ENCODE results near the gene RSPH6A.
"Not testable (repeated sequence)": the region's sequence is repeated elsewhere in the genome, so short reads cannot be mapped to it uniquely, and the experiment has no call there.

Gene RSPH6A

DNA sequence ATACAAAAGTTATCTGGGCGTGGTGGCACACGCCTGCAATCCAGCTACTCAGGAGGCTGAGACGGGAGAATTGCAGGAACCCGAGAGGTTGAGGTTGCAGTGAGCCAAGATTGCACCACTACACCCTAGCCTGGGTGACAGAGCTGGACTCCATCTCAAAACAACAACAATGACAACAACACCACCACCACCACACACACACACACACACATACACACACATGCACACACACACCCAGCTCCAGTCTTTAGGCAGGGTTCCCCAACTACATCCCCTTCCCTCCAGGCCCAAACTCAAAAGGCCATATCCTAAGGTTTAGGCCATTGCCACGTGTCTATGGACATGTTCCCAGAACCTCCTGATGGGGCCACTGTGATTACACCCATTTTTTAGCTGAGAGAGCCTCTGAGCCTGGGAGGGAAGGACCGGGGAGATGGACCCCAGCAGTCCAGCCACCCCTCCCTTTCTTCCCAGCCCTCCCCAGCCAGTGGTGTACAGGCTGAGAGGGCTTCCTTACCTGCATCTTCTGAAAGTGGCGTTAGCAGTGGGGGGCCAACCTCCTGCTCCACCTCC, 13.4 kb downstream of the RSPH6A start:
- TF ChIP-seq Cebpa-rat (IDR thresholded peaks at IDR 0.05) = no peak

DNA sequence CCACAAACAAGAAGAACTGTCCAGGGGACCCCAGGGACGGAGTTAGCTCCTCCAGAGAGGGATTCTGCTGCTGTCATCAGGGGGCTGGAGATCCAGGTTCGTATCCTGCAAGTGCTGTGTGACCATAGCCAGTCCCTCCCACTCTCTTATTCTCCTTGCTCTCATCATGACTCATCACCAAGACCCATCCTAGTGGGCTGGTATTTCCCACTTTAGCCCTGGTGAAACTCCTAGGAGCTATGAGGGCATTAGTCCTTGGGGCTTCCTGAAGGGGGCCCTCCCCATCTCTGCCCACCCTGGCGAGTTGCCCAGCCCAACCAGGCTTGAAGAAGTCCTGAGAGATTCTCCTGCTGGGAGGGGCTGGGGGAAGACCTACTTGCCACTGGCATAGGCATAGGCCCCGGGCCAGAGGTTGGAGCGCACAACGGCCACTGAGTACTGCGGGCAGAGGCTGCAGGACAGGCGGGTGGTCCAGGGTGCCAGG, 15.0 kb downstream of the RSPH6A start:
- Histone ChIP-seq H3K4me3 (0 out of 20 replicates have a peak overlapping the region, but pooled peaks of 1 of the 10 experiments have one; percentile 3), H3K36me3 (no peaks in the 10 kb centered on the region), H3K27me3 (peaks cover 0 to 79% (median 6%) of the 10 kb centered on the region in 11 experiments; a peak in 13 of 22 replicates), H3K4me2 (peak overlapping the region; percentile 53 to 89 (median 78)), H3K9ac (peak overlapping the region in 5 of 11 experiments; percentile 29 to 72 (median 61); a peak in 7 of 22 replicates), H3K4me1 (peaks cover 20 to 40% (median 36%) of the 10 kb centered on the region in 10 experiments), H4K20me1 (peaks cover 0 to 32% (median 8%) of the 10 kb centered on the region in 11 experiments; a peak in 11 of 22 replicates), H3K9me3 (replicated peaks in 1 of 11) (no peaks in the 10 kb centered on the region), H3K27ac (peak overlapping the region in 6 of 11 experiments; percentile 15 to 84 (median 72); a peak in 11 of 22 replicates)
- TF ChIP-seq Cebpa-rat (IDR thresholded peaks at IDR 0.05) = no peak

More for the DNA sequence above, 13.4 kb downstream of the RSPH6A start:
- Histone ChIP-seq H3K27ac (0 out of 22 replicates have a peak overlapping the region, but pooled peaks of 1 of the 11 experiments have one; percentile 79), H3K9ac (no peak overlapping the region), H3K27me3 (peaks cover 0 to 70% (median 4%) of the 10 kb centered on the region in 11 experiments; a peak in 9 of 22 replicates), H3K4me1 (peaks cover 30 to 50% (median 43%) of the 10 kb centered on the region in 10 experiments), H3K36me3 (no peaks in the 10 kb centered on the region), H4K20me1 (peaks cover 0 to 22% (median 8%) of the 10 kb centered on the region in 11 experiments; a peak in 11 of 22 replicates), H3K9me3 (replicated peaks in 1 of 11) (no peaks in the 10 kb centered on the region), H3K4me2 (peak overlapping the region in 9 of 11 experiments; percentile 12 to 89 (median 72); a peak in 14 of 22 replicates), H3K4me3 (no peak overlapping the region)

DNA sequence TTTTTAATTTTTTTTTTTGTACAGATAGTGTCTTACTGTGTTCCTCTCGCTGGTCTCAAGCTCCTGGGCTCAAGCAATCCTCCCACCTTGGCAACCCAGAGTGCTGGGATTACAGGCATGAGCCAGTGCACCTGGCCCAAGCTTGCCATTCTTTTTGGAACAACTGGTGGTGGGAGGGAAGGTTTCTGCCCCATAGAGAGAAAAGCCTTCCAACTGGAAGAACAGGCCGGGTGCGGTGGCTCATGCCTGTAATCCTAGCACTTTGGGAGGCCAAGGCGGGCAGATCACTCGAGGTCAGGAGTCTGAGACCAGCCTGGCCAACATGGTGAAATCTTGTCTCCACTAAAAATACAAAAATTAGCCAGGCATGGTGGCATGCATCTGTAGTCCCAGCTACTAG, 15.6 kb downstream of the RSPH6A start:
- Histone ChIP-seq H3K4me2 (peak overlapping the region; percentile 53 to 89 (median 78)), H3K9ac (peak overlapping the region in 5 of 11 experiments; percentile 27 to 72 (median 56); a peak in 9 of 22 replicates), H3K27ac (peak overlapping the region in 7 of 11 experiments; percentile 15 to 84 (median 71); a peak in 12 of 22 replicates), H3K27me3 (peaks cover 0 to 80% (median 11%) of the 10 kb centered on the region in 11 experiments; a peak in 13 of 22 replicates), H4K20me1 (peaks cover 0 to 38% (median 8%) of the 10 kb centered on the region in 11 experiments; a peak in 11 of 22 replicates), H3K4me1 (peaks cover 20 to 40% (median 36%) of the 10 kb centered on the region in 10 experiments)
- not testable (repeated sequence) for H3K4me3 ChIP-seq; H3K36me3 ChIP-seq; H3K9me3 ChIP-seq (replicated peaks in 1 of 11)

DNA sequence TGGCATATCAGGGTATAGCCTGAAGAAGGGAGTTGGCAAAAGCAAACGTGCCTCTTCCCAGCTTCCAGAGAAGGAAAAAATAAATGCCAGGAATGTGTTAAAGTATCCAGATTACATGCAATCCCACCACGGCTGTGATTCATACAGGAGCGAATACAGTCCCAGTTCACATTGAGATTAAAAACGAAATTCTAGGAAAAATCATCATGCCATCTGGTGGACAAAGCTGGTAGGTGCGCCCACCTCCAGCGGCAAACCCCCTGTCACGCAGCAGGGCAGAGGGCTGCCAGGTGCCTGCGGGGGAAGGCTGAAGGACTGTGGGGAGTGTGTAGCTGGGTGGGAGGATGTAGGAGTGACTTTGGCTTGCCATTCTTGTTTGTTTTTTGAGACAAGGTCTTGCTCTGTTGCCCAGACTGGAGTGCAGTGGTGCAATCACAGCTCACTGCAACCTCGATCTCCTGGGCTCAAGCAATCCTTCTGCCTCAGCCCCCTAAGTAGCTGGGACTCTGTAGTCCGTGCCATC, 16.1 kb downstream of the RSPH6A start:
- H3K27me3 ChIP-seq = peaks cover 0 to 81% (median 13%) of the 10 kb centered on the region in 11 experiments; a peak in 13 of 22 replicates
- H3K27ac ChIP-seq = peak overlapping the region in 6 of 11 experiments; percentile 15 to 84 (median 72); a peak in 12 of 22 replicates
- H3K4me3 ChIP-seq = no peak overlapping the region
- TF ChIP-seq Cebpa-rat (IDR thresholded peaks at IDR 0.05) = peak in 5 of 11 experiments; percentile 38 to 93 (median 77); a peak in 11 of 22 replicates
- H3K4me2 ChIP-seq = peak overlapping the region; percentile 53 to 89 (median 78)
- H3K9ac ChIP-seq = peak overlapping the region in 5 of 11 experiments; percentile 27 to 72 (median 56); a peak in 8 of 22 replicates
- peaks cover 0 to 39% (median 8%) of the 10 kb centered on the region in 11 experiments; a peak in 12 of 22 replicates for H4K20me1 ChIP-seq
- H3K9me3 ChIP-seq (replicated peaks in 1 of 11) = no peaks in the 10 kb centered on the region
- H3K4me1 ChIP-seq = peaks cover 25 to 43% (median 38%) of the 10 kb centered on the region in 10 experiments
- H3K36me3 ChIP-seq = no peaks in the 10 kb centered on the region

DNA sequence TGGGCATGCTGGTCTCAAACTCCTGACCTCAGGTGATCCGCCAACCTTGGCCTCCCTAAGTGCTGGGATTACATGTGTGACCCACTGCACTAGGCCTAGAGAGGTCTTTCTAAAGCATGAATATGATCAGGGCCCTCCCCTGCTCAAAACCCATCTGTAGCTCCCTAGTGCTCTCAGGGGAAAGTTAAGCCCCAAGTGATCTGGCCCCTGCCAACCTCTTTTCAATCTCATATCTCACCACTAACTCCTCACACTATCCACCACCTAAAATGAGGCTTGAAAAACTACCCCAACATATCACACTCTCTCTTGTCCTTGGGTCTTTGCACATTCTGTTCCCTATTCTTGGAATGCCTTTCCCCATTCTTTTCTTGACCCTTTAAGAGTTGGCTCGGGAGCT, 20.5 kb downstream of the RSPH6A start:
- Histone ChIP-seq H3K9ac (no peak overlapping the region), H3K4me3 (no peak overlapping the region), H3K36me3 (peaks cover 4 to 11% (median 7%) of the 10 kb centered on the region in 11 experiments), H4K20me1 (peaks cover 26 to 62% (median 30%) of the 10 kb centered on the region in 11 experiments), H3K4me2 (0 out of 22 replicates have a peak overlapping the region, but pooled peaks of 1 of the 11 experiments have one; percentile 1), H3K27me3 (peaks cover under 1 to 65% (median 10%) of the 10 kb centered on the region in 11 experiments), H3K27ac (no peak overlapping the region), H3K4me1 (peaks cover 42 to 56% (median 48%) of the 10 kb centered on the region in 10 experiments), H3K9me3 (replicated peaks in 1 of 11) (no peaks in the 10 kb centered on the region)
- no peak for TF ChIP-seq Cebpa-rat (IDR thresholded peaks at IDR 0.05)

DNA sequence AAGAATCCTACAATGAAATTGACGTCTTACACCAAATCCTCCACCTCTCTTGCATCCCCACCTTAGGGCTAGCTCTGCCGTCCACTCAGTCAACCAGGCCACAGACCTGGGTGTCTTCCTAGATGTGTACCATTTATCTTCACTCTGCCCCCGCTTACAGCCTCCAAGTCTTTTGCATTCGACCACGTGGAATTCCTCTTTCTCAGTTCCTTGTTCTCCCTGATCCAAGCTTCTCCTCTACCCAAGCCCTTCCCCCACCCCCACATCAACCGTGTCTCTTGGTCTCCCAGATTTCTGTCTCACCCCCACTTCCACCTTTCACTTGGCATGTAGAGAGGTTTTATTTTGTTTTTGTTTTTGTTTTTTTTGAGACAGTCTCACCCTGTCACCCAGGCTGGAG, 21.2 kb downstream of the RSPH6A start:
- Histone ChIP-seq H4K20me1 (peaks cover 32 to 63% (median 34%) of the 10 kb centered on the region in 11 experiments), H3K9me3 (replicated peaks in 1 of 11) (no peaks in the 10 kb centered on the region), H3K27me3 (peaks cover 8 to 65% (median 18%) of the 10 kb centered on the region in 11 experiments), H3K4me3 (no peak overlapping the region), H3K27ac (peak overlapping the region in 1 of 11 experiments; percentile 86; a peak in 2 of 22 replicates), H3K9ac (no peak overlapping the region), H3K36me3 (peaks cover 11 to 19% (median 14%) of the 10 kb centered on the region in 11 experiments), H3K4me2 (peak overlapping the region; percentile 63 to 99 (median 78); a peak in 21 of 22 replicates), H3K4me1 (peaks cover 34 to 49% (median 40%) of the 10 kb centered on the region in 10 experiments)
- TF ChIP-seq Cebpa-rat (IDR thresholded peaks at IDR 0.05) = no peak

DNA sequence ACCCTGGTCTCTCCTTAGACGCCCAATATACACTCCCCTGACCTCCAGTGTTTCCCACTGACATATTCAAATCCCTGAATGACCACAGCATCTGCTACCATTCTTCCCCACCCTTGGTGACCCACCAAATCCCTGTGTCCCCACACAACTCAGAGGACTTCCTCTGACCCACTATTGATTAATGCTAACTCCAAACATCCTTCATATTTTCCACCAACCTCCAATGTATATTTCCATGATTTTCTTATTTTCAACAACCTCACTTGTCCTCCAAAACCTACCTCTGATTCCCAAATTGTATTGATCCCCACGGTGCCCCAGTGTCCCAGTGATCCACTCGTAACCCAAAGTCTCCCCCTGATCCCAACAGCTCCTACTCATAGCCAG, 21.9 kb downstream of the RSPH6A start:
- H3K27ac ChIP-seq = peak overlapping the region in 3 of 11 experiments; percentile 41 to 86 (median 83); a peak in 5 of 22 replicates
- H3K4me1 ChIP-seq = peaks cover 32 to 47% (median 38%) of the 10 kb centered on the region in 10 experiments
- peaks cover 18 to 26% (median 21%) of the 10 kb centered on the region in 11 experiments for H3K36me3 ChIP-seq
- peak overlapping the region in 3 of 11 experiments; percentile 82 to 88 (median 88); a peak in 4 of 22 replicates for H3K9ac ChIP-seq
- peaks cover 15 to 67% (median 25%) of the 10 kb centered on the region in 11 experiments for H3K27me3 ChIP-seq
- H3K4me2 ChIP-seq = peak overlapping the region; percentile 63 to 99 (median 78)
- no peaks in the 10 kb centered on the region for H3K9me3 ChIP-seq (replicated peaks in 1 of 11)
- peaks cover 39 to 70% (median 41%) of the 10 kb centered on the region in 11 experiments for H4K20me1 ChIP-seq
- H3K4me3 ChIP-seq = peak overlapping the region; percentile 73 to 86 (median 79); a peak in 17 of 20 replicates
- TF ChIP-seq Cebpa-rat (IDR thresholded peaks at IDR 0.05) = no peak

DNA sequence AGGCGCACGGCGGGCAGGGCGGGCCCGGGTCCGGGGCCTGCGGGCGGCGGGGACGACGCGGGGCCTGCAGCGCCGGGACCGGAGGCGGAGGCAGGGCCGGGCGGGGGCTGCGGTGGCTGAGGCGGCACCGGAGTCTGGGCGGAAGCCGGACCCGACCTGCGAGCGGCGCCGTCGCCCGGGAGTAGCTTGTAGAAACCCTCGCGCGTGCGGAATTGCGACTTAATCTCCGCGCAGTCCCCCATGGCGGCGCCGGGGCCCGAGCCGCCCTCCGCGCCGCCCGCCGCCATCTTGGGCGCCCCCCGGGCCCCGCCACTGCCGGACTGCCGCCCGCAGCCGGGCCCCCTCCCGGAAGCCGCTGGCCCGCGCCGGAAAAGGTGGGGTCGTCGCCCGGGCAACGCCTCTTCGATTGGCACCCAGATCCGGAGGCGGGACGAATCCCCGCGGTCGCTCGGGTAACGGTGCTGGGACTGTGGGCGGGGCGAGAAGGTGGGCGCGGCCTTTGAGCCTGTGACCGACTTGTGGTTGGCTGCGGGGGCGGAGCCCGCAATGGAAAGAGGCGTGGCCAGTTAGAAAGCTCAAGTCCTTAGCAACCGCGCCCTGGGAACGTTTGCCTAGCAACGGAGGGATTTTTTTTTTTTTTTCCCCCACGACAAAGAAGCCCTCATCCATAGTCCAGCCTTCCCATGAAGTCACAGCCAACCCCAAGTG, 22.5 kb downstream of the RSPH6A start, which contains the start of gene DMWD:
DMWD (minus strand) TSS at position 376 of the 708 bp plus-strand sequence; CDS start at position 287, 89 bp downstream.
- peak within 1 kb of the TSS; percentile 73 to 86 (median 79) for H3K4me3 ChIP-seq
- no peaks in the 10 kb centered on the region for H3K9me3 ChIP-seq (replicated peaks in 1 of 11)
- H3K9ac ChIP-seq = peak within 1 kb of the TSS; percentile 81 to 89 (median 86)
- no peak for TF ChIP-seq Cebpa-rat (IDR thresholded peaks at IDR 0.05)
- H3K4me1 ChIP-seq = peaks cover 32 to 47% (median 38%) of the 10 kb centered on the region in 10 experiments
- peaks cover 45 to 70% (median 46%) of the 10 kb centered on the region in 11 experiments for H4K20me1 ChIP-seq
- H3K36me3 ChIP-seq = peaks cover 20 to 32% (median 25%) of the 10 kb centered on the region in 11 experiments
- peaks cover 21 to 67% (median 30%) of the 10 kb centered on the region in 11 experiments for H3K27me3 ChIP-seq
- H3K27ac ChIP-seq = peak within 1 kb of the TSS; percentile 67 to 91 (median 86); a peak in 21 of 22 replicates
- peak within 1 kb of the TSS; percentile 93 to 100 (median 97) for H3K4me2 ChIP-seq

Measured in BLaER1 treated with 17β-estradiol and CSF1 and Interleukin-3, amounts not matched to agents 10 nM and 100 nM (cell line).